HG03571 (cell line): ENCODE data around the gene SYNGR4.

ENCODE experiments used
- ATAC-seq: cut with Tn5 transposase; IDR thresholded peaks from one replicate; pipeline ENCODE4 v1.9.1; 2021; ENCODE audit not compliant: unreplicated experiment

Gene SYNGR4

GRCh38 chr19:48341515-48342413 is 22.4 kb upstream of the SYNGR4 start:
- no peak for ATAC-seq

GRCh38 chr19:48342414-48342738 is 21.8 kb upstream of the SYNGR4 start:
- no peak for ATAC-seq

GRCh38 chr19:48342841-48343540 is 21.2 kb upstream of the SYNGR4 start:
- no peak for ATAC-seq

- ATAC-seq: no peak
Observed at GRCh38 chr19:48344892-48345291, 19.3 kb upstream of the SYNGR4 start.

GRCh38 chr19:48346191-48346590 is 18.0 kb upstream of the SYNGR4 start:
- ATAC-seq: no peak

GRCh38 chr19:48348045-48348444 is 16.1 kb upstream of the SYNGR4 start:
- no peak for ATAC-seq

- ATAC-seq: no peak
Observed at GRCh38 chr19:48348737-48349136, 15.4 kb upstream of the SYNGR4 start.

GRCh38 chr19:48350856-48351255 is 13.3 kb upstream of the SYNGR4 start:
- no peak for ATAC-seq

- ATAC-seq: no peak
Observed at GRCh38 chr19:48351341-48351752, 12.8 kb upstream of the SYNGR4 start.

GRCh38 chr19:48353677-48354076 is 10.5 kb upstream of the SYNGR4 start:
- no peak for ATAC-seq

GRCh38 chr19:48354332-48354992 is 9.7 kb upstream of the SYNGR4 start:
- no peak for ATAC-seq

GRCh38 chr19:48355365-48355954 is 8.7 kb upstream of the SYNGR4 start:
- ATAC-seq: no peak

GRCh38 chr19:48359123-48359522 is 5.0 kb upstream of the SYNGR4 start:
- ATAC-seq: no peak

- no peak for ATAC-seq
Observed at GRCh38 chr19:48361912-48362311, 2.3 kb upstream of the SYNGR4 start.

GRCh38 chr19:48362716-48363499 is 1.3 kb upstream of the SYNGR4 start:
- peak; percentile 51 for ATAC-seq

GRCh38 chr19:48363500-48363809 is 712 bp upstream of the SYNGR4 start:
- ATAC-seq: peak; percentile 6

- no peak for ATAC-seq
Observed at GRCh38 chr19:48364598-48365348, 606 bp downstream of the SYNGR4 start.

GRCh38 chr19:48365602-48366001 is 1.4 kb downstream of the SYNGR4 start:
- no peak for ATAC-seq

- ATAC-seq: no peak
Observed at GRCh38 chr19:48367855-48368254, 3.7 kb downstream of the SYNGR4 start.

GRCh38 chr19:48368936-48369335 is 4.8 kb downstream of the SYNGR4 start:
- no peak for ATAC-seq
